Panc1 (cell line): ENCODE results near the gene ARHGAP8.

ENCODE experiments used
- CTCF ChIP-seq: fragments of 450-650 bp; IDR thresholded peaks from 2 replicates; pipeline ENCODE4 v1.5.1; 2017; ENCODE audit warnings: mild to moderate bottlenecking
- SIN3A ChIP-seq: IDR thresholded peaks from 2 replicates; pipeline ENCODE4 v1.6.1; 2012; ENCODE audit warnings: low read depth, mild to moderate bottlenecking, low read length, moderate library complexity, borderline replicate concordance; ENCODE audit not compliant: insufficient read depth
- TCF7L2 ChIP-seq: IDR thresholded peaks from 2 replicates; pipeline ENCODE4 v1.6.1; 2011; ENCODE audit warnings: mild to moderate bottlenecking, low read depth, low read length, inconsistent platforms
- TF ChIP-seq, protein P1 (sequence below), 2 experiments: IDR thresholded peaks; 2 replicates each; pipeline ENCODE4 v1.6.1; 2011 to 2012; ENCODE audit warnings: low read depth in 2 of 2, control low read depth in 1 of 2, low read length in 1 of 2, mild to moderate bottlenecking in 1 of 2, moderate library complexity in 1 of 2; ENCODE audit not compliant: insufficient read depth in 1 of 2

GRCh38 chr22:44907765-44908737 lies 155.7 kb downstream of the ARHGAP8 start:
- TF ChIP-seq CTCF, result no peak
- TF ChIP-seq, protein P1, sequence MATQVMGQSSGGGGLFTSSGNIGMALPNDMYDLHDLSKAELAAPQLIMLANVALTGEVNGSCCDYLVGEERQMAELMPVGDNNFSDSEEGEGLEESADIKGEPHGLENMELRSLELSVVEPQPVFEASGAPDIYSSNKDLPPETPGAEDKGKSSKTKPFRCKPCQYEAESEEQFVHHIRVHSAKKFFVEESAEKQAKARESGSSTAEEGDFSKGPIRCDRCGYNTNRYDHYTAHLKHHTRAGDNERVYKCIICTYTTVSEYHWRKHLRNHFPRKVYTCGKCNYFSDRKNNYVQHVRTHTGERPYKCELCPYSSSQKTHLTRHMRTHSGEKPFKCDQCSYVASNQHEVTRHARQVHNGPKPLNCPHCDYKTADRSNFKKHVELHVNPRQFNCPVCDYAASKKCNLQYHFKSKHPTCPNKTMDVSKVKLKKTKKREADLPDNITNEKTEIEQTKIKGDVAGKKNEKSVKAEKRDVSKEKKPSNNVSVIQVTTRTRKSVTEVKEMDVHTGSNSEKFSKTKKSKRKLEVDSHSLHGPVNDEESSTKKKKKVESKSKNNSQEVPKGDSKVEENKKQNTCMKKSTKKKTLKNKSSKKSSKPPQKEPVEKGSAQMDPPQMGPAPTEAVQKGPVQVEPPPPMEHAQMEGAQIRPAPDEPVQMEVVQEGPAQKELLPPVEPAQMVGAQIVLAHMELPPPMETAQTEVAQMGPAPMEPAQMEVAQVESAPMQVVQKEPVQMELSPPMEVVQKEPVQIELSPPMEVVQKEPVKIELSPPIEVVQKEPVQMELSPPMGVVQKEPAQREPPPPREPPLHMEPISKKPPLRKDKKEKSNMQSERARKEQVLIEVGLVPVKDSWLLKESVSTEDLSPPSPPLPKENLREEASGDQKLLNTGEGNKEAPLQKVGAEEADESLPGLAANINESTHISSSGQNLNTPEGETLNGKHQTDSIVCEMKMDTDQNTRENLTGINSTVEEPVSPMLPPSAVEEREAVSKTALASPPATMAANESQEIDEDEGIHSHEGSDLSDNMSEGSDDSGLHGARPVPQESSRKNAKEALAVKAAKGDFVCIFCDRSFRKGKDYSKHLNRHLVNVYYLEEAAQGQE (IDR thresholded peaks at IDR 0.05; ENCODE audit: insufficient read depth in 1 of 2, low read depth in 2 of 2, low read length in 1 of 2), result no peak
- no peak for TF ChIP-seq TCF7L2
- TF ChIP-seq SIN3A, result no peak
